ENCODE measurements around the gene TIAM1. TPM values are rescaled to one million over a fixed set of nuclear protein-coding genes. Genes with fewer than 3 reads are reported as not detected.

The TIAM1 gene
- total RNA-seq, 6 experiments from 2014 or later = 4.8 to 12.5 (median 7.7) TPM

GRCh38 chr21:31156169-31156568 lies 187.9 kb downstream of the TIAM1 start:
- Histone ChIP-seq H3K9me3 (peaks cover 0 to 4% (median 0%) of the 10 kb centered on the region in 4 donors), H3K4me3 (no peak overlapping the region), H3K27ac (no peak overlapping the region), H3K36me3 (no peaks in the 10 kb centered on the region), H3K4me1 (no peaks in the 10 kb centered on the region), H3K27me3 (no peaks in the 10 kb centered on the region)
- TF ChIP-seq POLR2A (IDR thresholded peaks at IDR 0.05) (no peak), CTCF (IDR thresholded peaks at IDR 0.05) (no peak)
- intact Hi-C loops (cut with DNase I) = no loop called here
- DNase-seq (no peak), ATAC-seq (no peak)

DNA sequence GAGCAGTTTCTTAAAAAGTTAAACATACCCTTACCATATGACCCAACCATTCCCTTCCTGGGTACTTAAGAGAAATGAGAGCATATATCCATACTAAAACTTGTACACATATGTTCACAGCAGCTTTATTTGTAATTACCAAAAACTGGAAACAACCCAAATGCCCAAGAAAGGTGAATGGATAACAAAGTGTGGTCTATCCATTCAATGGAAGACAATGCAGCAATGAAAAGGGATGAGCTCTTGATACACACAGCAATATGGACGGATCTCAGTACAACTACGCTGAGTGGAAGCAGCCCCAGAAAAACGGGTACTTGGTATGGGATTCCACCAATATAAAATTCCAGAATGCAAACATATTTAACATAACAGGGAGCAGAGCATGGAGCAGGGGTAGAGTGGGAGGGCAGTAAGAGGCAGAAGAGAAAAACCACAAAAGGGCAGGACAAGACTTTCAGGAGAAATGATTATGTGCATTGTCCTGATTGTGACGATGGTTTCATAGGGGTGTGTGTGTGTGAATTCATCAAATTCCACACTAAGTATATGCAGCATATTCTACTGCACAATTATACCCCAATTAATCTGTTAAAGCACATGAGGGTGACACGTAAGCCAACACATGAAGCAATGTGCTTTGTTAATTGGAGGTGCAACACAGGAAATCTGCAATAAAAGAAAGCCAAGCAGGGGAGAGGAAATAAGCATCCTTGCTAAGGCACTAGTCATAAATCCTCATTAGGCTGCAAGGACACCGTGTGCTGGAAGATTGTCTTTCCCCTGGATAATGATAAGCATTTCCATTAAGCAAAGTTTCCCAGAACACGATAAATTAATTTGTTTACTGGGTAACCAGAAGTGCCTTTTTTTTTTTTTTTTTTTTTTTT lies 192.7 kb downstream of the TIAM1 start:
- ATAC-seq = peak; percentile 38 to 75 (median 64)
- no peaks in the 10 kb centered on the region for H3K27me3 ChIP-seq
- WGBS (ENCODE audit: insufficient coverage, low coverage, low lambda C conversion rate, missing lambda C conversion rate) = 68% methylated on average over 7 of the region's 7 CpGs
- DNase-seq = no peak
- H3K27ac ChIP-seq = peak overlapping the region in 1 of 3 donors; percentile 2
- TF ChIP-seq POLR2A (IDR thresholded peaks at IDR 0.05) = no peak
- no peak for TF ChIP-seq CTCF (IDR thresholded peaks at IDR 0.05)
- intact Hi-C loops (cut with DNase I) = no loop called here
- no peaks in the 10 kb centered on the region for H3K4me1 ChIP-seq
- peaks cover 0 to 2% (median 0%) of the 10 kb centered on the region in 4 donors for H3K9me3 ChIP-seq
- no peak overlapping the region for H3K4me3 ChIP-seq
- H3K36me3 ChIP-seq = no peaks in the 10 kb centered on the region

- no peaks in the 10 kb centered on the region for H3K9me3 ChIP-seq
- H3K4me3 ChIP-seq = no peak overlapping the region
- TF ChIP-seq CTCF (IDR thresholded peaks at IDR 0.05) = no peak
- no peak for TF ChIP-seq POLR2A (IDR thresholded peaks at IDR 0.05)
- no peak for DNase-seq
- no peaks in the 10 kb centered on the region for H3K4me1 ChIP-seq
- H3K27ac ChIP-seq = no peak overlapping the region
- intact Hi-C loops (cut with DNase I) = no loop called here
- H3K27me3 ChIP-seq = no peaks in the 10 kb centered on the region
- no peak for ATAC-seq
- H3K36me3 ChIP-seq = peaks cover 0 to 4% (median 2%) of the 10 kb centered on the region in 4 donors
- WGBS (ENCODE audit: insufficient coverage, low coverage, low lambda C conversion rate, missing lambda C conversion rate) = 54% methylated on average over 3 of the region's 3 CpGs
Measured at GRCh38 chr21:31145274-31145673, 198.8 kb downstream of the TIAM1 start.

DNA sequence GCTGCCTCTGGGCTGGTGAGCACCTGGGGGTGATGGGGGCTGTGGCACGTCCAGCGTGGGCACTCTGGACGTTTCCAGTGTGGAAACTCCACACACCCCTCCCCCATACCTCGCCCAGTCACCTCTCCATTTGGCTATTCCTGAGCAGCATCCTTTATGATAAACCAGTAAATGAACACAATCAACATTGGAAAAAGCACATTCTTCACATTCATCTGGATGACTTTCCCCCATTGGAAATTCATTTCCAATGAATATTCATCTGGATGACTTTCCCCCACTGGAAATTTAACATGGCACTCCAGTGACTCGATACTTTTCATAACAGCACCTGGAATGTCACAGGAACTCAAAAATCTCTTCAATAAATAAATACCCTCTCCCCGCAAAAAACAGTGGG lies 201.0 kb downstream of the TIAM1 start:
- intact Hi-C loops (cut with DNase I) = no loop called here
- Histone ChIP-seq H3K27me3 (no peaks in the 10 kb centered on the region), H3K4me3 (no peak overlapping the region), H3K36me3 (peaks cover 0 to 4% (median 2%) of the 10 kb centered on the region in 4 donors), H3K27ac (no peak overlapping the region), H3K9me3 (no peaks in the 10 kb centered on the region), H3K4me1 (no peaks in the 10 kb centered on the region)
- TF ChIP-seq CTCF (IDR thresholded peaks at IDR 0.05) = no peak
- TF ChIP-seq POLR2A (IDR thresholded peaks at IDR 0.05) = no peak
- 82% methylated on average over 3 of the region's 6 CpGs for WGBS (ENCODE audit: insufficient coverage, low coverage, low lambda C conversion rate, missing lambda C conversion rate)
- DNase-seq = no peak
- ATAC-seq = no peak

Measured in right lobe of liver (tissue), 6 donors.